ENCODE results near the gene ERGIC1. TPM values are rescaled to one million over a fixed set of nuclear protein-coding genes. Genes with fewer than 3 reads are reported as not detected.

The ERGIC1 gene
- total RNA-seq, 1 donor from 2014 or later, result 168 TPM

Other genes with a start within 250 kb of the ERGIC1 start
- gene NEURL1B, start 193.0 kb upstream of the ERGIC1 start, total RNA-seq, result 15.2 and 19.4 TPM in 2 replicates
- 189 and 258 TPM in 2 replicates for gene DUSP1, start 63.1 kb upstream of the ERGIC1 start, total RNA-seq
- 48.3 and 50.7 TPM in 2 replicates for gene RPL26L1, start 125.2 kb downstream of the ERGIC1 start, total RNA-seq
- 200 and 285 TPM in 2 replicates for gene ATP6V0E1, start 149.5 kb downstream of the ERGIC1 start, total RNA-seq
- gene CREBRF, start 222.1 kb downstream of the ERGIC1 start, total RNA-seq, result 7.7 and 8.8 TPM in 2 replicates

Measured in glomerular endothelial cell (primary cell).